HG03175 (cell line): Measurements from ENCODE around the gene PDE8B.

Experiments used
- ATAC-seq: cut with Tn5 transposase; IDR thresholded peaks from one replicate; pipeline ENCODE4 v1.9.1; 2021; ENCODE audit warnings: mild to moderate bottlenecking, moderate library complexity; ENCODE audit not compliant: unreplicated experiment

PDE8B gene, protein sequence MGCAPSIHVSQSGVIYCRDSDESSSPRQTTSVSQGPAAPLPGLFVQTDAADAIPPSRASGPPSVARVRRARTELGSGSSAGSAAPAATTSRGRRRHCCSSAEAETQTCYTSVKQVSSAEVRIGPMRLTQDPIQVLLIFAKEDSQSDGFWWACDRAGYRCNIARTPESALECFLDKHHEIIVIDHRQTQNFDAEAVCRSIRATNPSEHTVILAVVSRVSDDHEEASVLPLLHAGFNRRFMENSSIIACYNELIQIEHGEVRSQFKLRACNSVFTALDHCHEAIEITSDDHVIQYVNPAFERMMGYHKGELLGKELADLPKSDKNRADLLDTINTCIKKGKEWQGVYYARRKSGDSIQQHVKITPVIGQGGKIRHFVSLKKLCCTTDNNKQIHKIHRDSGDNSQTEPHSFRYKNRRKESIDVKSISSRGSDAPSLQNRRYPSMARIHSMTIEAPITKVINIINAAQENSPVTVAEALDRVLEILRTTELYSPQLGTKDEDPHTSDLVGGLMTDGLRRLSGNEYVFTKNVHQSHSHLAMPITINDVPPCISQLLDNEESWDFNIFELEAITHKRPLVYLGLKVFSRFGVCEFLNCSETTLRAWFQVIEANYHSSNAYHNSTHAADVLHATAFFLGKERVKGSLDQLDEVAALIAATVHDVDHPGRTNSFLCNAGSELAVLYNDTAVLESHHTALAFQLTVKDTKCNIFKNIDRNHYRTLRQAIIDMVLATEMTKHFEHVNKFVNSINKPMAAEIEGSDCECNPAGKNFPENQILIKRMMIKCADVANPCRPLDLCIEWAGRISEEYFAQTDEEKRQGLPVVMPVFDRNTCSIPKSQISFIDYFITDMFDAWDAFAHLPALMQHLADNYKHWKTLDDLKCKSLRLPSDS

GRCh38 chr5:77210091-77210963 is at the start of gene PDE8B:
PDE8B (plus strand) TSS chr5:77210680; CDS start chr5:77210926, 246 bp downstream.
- ATAC-seq: no peak

DNA sequence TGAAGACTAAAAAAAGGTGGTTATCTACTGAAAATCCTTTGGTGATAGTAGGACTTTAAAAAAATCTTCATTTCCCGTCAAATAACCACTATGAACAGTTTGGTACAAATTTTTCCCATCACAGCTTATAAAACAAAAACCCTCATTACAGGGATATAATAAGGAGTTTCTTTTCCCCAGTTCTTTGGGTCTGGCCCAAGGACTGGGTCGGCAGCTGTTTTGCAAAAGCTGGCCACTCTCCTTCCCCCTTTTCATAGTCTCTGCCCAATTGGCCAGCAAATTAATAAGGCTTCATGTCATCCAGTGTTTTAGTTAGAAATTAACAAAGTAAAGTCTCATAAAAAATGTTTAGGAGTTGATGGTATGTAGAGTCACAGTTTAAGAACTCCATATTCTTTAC is 47.0 kb upstream of the PDE8B start:
- no peak for ATAC-seq

GRCh38 chr5:77167063-77167462 is 43.4 kb upstream of the PDE8B start:
- ATAC-seq: no peak

DNA sequence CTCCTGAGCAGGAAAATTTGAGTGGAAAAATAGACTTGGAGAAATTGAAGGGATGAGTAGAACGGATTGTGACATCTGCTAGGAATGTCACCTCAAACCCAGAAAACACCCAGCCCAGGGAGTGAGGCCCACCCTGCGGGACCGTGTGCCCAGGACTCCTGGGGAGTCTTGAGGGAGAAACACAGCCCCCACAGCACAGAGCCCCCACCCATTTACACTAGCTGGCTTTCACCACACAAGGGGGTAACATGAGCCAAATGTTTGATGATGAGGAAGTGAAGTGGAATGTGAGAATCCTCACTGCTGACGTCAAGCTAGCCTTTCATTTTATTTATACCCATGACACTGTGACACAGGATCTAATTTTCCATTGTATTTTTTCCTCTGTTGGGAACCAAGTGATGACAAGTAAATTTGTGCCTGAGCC is 42.8 kb upstream of the PDE8B start:
- no peak for ATAC-seq

DNA sequence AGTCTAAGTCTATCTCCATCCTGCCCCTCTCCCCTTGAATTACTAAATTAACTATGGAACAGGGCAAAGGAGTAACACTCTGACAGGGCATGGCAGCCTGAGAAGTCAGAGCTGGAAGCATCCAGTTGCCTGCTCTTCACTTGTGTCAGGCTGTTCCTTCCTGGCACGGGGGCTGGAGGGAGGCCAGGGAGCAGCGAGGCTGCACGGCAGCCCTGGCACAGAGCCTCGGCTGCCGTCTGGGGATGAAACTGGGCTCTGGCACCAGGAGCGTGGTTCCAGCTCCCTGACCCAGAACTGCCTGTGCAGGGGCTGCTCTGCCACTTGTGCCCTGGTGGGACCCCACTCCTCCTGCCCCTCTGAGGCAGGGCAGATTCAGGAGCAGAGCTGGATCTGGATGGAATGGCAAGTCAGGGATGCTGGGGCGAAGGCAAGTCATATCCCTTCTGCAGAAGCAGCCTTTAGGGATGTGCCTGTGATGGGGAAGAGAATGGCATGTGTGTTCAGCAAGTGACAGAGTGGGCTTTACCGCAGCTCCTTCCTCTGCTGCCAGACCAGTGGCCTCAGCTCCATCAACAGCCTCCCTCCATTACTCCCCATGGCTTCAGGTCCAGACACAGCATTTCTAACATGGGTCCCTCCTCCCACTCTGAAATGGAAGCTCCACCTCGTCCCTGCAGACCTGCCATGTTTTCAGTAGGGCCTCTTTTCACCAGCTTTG is 42.2 kb upstream of the PDE8B start:
- no peak for ATAC-seq

- no peak for ATAC-seq
Measured at GRCh38 chr5:77168879-77169244, 41.6 kb upstream of the PDE8B start.

- no peak for ATAC-seq
Measured at GRCh38 chr5:77170196-77170890, 40.1 kb upstream of the PDE8B start.

- ATAC-seq: no peak
Measured at GRCh38 chr5:77171141-77171910, 39.2 kb upstream of the PDE8B start.

- ATAC-seq: no peak
Measured at GRCh38 chr5:77172713-77173328, 37.7 kb upstream of the PDE8B start.

- no peak for ATAC-seq
Measured at GRCh38 chr5:77174526-77174925, 36.0 kb upstream of the PDE8B start.

- ATAC-seq: no peak
Measured at GRCh38 chr5:77175231-77175630, 35.2 kb upstream of the PDE8B start.

DNA sequence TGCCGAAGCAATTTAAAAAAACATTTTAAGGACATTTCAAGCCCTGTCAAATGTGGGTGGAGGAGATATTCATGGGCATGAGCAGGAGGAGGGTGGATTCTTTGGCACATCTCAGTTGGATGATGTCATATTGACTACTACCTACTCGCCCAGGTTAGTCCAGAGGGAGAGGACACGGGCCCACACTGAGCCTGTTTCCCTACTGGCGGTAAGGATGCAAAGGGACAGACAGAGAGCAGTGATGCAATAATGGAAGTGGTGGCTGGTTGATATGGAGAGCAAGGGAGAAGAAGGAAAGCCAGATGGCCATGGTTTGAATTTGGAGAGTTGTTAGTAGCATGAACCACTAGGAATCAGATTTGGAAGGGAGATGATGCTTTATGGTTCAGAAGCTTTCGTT is 34.1 kb upstream of the PDE8B start:
- no peak for ATAC-seq

- ATAC-seq: no peak
Measured at GRCh38 chr5:77177576-77177975, 32.9 kb upstream of the PDE8B start.

- no peak for ATAC-seq
Measured at GRCh38 chr5:77180167-77181081, 30.1 kb upstream of the PDE8B start.

- ATAC-seq: no peak
Measured at GRCh38 chr5:77181173-77181572, 29.3 kb upstream of the PDE8B start.

DNA sequence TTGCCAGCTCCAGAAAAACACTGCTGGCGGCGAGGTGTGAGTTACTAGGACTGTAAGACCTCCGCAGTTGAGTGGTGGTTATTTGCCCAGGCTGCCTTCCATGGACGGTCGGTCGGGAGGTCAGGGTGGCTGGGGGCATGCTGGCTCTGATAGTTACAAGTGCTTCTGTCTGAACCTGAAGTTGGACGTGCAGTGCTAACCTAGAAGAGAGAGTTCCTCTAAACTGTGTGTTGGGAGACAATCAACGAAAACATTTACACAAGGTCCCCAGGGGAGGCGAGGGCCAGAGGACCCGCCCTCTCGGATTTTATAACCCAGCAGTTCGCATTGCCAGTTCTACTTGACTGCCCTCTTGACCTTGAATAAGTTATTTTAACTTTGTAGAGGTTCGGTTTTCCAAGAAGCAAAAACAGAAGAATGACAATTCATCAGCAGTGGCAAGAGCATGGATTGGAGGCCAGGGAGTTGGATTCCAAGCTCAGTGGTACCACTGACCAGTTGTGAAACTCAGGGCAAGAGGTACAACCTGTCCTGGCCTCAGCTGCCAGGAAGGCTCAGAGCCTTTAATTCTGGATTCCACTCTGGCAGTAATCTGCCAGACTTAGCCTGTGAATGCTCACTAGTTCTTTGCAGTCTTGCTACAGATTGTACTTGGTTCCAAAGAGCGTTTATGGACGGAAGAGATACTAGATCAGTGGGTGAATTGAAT is 28.7 kb upstream of the PDE8B start:
- ATAC-seq: no peak

DNA sequence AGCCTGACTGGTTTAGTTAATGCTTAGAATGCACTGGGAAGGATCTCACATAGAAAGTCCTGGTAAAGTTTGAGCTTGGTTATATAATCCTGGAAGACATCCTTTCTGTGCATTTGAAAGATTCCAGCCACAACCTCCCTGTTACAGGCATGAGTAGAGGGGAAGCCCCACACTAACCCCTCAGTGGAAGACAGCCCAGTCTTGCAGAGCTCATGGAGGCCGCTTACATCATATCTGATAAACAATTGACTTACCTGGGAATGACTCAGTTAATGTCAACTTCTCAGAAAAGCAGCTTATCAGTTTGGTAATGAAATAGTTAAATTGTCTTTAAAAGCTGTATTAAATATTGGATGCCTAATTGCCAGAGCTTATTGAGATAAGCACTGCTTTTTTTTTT is 28.1 kb upstream of the PDE8B start:
- ATAC-seq: no peak
